A673 (cell line): ENCODE results near the gene CRB1.

Experiments used
- CTCF ChIP-seq: fragments of 300-800, 200-600 bp; sonication (generic); conservative IDR thresholded peaks from 2 replicates; pipeline ENCODE4 v1.5.1; 2017; ENCODE audit warnings: low read depth, mild to moderate bottlenecking, antibody characterized with exemption, low read length, moderate library complexity, mixed read lengths
- EZH2 ChIP-seq: fragments of 200-600 bp; sonication (generic); IDR thresholded peaks from 2 replicates; pipeline ENCODE4 v1.6.1; 2017; ENCODE audit warnings: borderline replicate concordance, low read depth, mild to moderate bottlenecking, mixed read lengths, antibody characterized with exemption, low read length; ENCODE audit not compliant: poor library complexity, severe bottlenecking

- no peak for TF ChIP-seq CTCF
- TF ChIP-seq EZH2, result no peak
Measured at GRCh38 chr1:197465528-197466327, 197.7 kb downstream of the CRB1 start.
